ENCODE data around the gene NECTIN4.

GRCh38 chr1:161113915-161114314, 24.6 kb upstream of the NECTIN4 start:
- TF ChIP-seq, protein P1, sequence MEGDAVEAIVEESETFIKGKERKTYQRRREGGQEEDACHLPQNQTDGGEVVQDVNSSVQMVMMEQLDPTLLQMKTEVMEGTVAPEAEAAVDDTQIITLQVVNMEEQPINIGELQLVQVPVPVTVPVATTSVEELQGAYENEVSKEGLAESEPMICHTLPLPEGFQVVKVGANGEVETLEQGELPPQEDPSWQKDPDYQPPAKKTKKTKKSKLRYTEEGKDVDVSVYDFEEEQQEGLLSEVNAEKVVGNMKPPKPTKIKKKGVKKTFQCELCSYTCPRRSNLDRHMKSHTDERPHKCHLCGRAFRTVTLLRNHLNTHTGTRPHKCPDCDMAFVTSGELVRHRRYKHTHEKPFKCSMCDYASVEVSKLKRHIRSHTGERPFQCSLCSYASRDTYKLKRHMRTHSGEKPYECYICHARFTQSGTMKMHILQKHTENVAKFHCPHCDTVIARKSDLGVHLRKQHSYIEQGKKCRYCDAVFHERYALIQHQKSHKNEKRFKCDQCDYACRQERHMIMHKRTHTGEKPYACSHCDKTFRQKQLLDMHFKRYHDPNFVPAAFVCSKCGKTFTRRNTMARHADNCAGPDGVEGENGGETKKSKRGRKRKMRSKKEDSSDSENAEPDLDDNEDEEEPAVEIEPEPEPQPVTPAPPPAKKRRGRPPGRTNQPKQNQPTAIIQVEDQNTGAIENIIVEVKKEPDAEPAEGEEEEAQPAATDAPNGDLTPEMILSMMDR (IDR thresholded peaks at IDR 0.05) = no peak
- TF ChIP-seq POLR2AphosphoS5 (IDR thresholded peaks at IDR 0.05) (no peak), EP300 (IDR thresholded peaks at IDR 0.05) (no peak), POLR2A (IDR thresholded peaks at IDR 0.05) (no peak)

Data from gastroesophageal sphincter (tissue), 3 donors.